Endothelial cell of umbilical vein (primary cell): ENCODE results near the gene DNAAF2. TPM values are rescaled to one million over a fixed set of nuclear protein-coding genes. Genes with fewer than 3 reads are reported as not detected.

Experiments
- BruUV-seq: library from RNA; stranded (reverse); fragments of 400-500 nt; replicated peaks from 2 replicates; lab custom pipeline; 2021; lab: Mats Ljungman, UMichigan
- CTCF ChIA-PET: fragments of 300-600, 350-600 bp; sonication (Branson Sonifier 250); formaldehyde crosslinking; loops from one replicate; lab custom pipeline; 2021; ENCODE audit warnings: antibody characterized with exemption, inconsistent platforms; lab: Charles Lee
- POLR2A ChIA-PET: fragments of 300-600, 350-600 bp; sonication (Branson Sonifier 250); formaldehyde crosslinking; loops from one replicate; lab custom pipeline; 2021; ENCODE audit warnings: antibody characterized with exemption, inconsistent platforms; lab: Charles Lee
- DNase-seq: peaks from one replicate; pipeline ENCODE4 v3.0.0-alpha.2; 2011; ENCODE audit warnings: low read depth, low spot score
- FAIRE-seq: peaks from 2 replicates; lab custom pipeline; 2011; peaks lifted over from hg19 to GRCh38; lab: Jason Lieb, UNC
- H2AFZ ChIP-seq: 2 replicates; pipeline ENCODE4 v1.6.0; 2012; ENCODE audit warnings: low read depth, low read length, control low read depth, inconsistent platforms
- H3K27ac ChIP-seq: 2 replicates; pipeline ENCODE4 v1.5.1; 2011; ENCODE audit warnings: low read depth, mild to moderate bottlenecking, control low read depth, low read length, moderate library complexity; ENCODE audit not compliant: insufficient read depth
- H3K27me3 ChIP-seq, 2 experiments: 2 replicates each; pipeline versions ENCODE4 v1.6.0 to v1.6.1; 2011; ENCODE audit warnings: low read length in 2 of 2, mixed read lengths in 1 of 2; ENCODE audit not compliant: control insufficient read depth in 2 of 2, insufficient read depth in 2 of 2
- H3K36me3 ChIP-seq, 2 experiments: 2 replicates in 1 of 2; 3 replicates in 1 of 2; pipeline ENCODE4 v1.5.1; 2011; ENCODE audit warnings: low read length in 2 of 2, mild to moderate bottlenecking in 1 of 2, moderate library complexity in 1 of 2; ENCODE audit not compliant: control insufficient read depth in 2 of 2, insufficient read depth in 2 of 2; ENCODE audit errors: extremely low read depth in 1 of 2
- H3K4me1 ChIP-seq: 3 replicates; pipeline ENCODE4 v1.5.1; 2011; ENCODE audit warnings: mild to moderate bottlenecking, low read length; ENCODE audit not compliant: control insufficient read depth, insufficient read depth; ENCODE audit errors: extremely low read depth
- H3K4me2 ChIP-seq: 2 replicates; pipeline ENCODE4 v1.6.1; 2011; ENCODE audit warnings: low read length, control low read depth, mixed read lengths; ENCODE audit not compliant: insufficient read depth
- H3K4me3 ChIP-seq, 3 experiments: fragments of 200-600 bp in 1 of 3; sonication (generic), shearing (Covaris generic) in 1 of 3; replicated peaks in 1 of 3; 2 replicates each; pipeline ENCODE4 v1.5.1; 2011 to 2016; ENCODE audit warnings: control low read depth in 3 of 3, low read length in 3 of 3, mild to moderate bottlenecking in 2 of 3, inconsistent platforms in 1 of 3, low read depth in 1 of 3, moderate library complexity in 1 of 3; ENCODE audit not compliant: insufficient read depth in 1 of 3
- H3K79me2 ChIP-seq: 2 replicates; pipeline ENCODE4 v1.6.0; 2012; ENCODE audit warnings: low read length, inconsistent platforms; ENCODE audit not compliant: control insufficient read depth, insufficient read depth
- H3K9ac ChIP-seq: replicated peaks from 2 replicates; pipeline ENCODE3; 2011; ENCODE audit warnings: low read length, control low read depth; ENCODE audit not compliant: insufficient read depth; ENCODE audit errors: extremely low read depth
- H3K9me1 ChIP-seq: replicated peaks from 3 replicates; pipeline ENCODE4 v1.6.0; 2011; ENCODE audit warnings: mild to moderate bottlenecking, low read length; ENCODE audit not compliant: control insufficient read depth, insufficient read depth; ENCODE audit errors: extremely low read depth
- H3K9me3 ChIP-seq: replicated peaks from 2 replicates; pipeline ENCODE4 v1.5.1; 2012; ENCODE audit warnings: low read length, inconsistent platforms; ENCODE audit not compliant: control insufficient read depth, insufficient read depth
- H4K20me1 ChIP-seq: replicated peaks from 2 replicates; pipeline ENCODE3; 2011; ENCODE audit warnings: mild to moderate bottlenecking, low read length; ENCODE audit not compliant: control insufficient read depth, insufficient read depth; ENCODE audit errors: extremely low read depth
- CTCF ChIP-seq, 2 donors: IDR thresholded peaks; 1 replicate in 1 of 2; 2 replicates in 1 of 2; pipeline ENCODE4 v1.5.1; 2011; ENCODE audit warnings: low read length in 2 of 2, mild to moderate bottlenecking in 2 of 2, moderate library complexity in 2 of 2, control low read depth in 1 of 2, inconsistent platforms in 1 of 2, low read depth in 1 of 2; ENCODE audit not compliant: insufficient read depth in 1 of 2; ENCODE audit errors: extremely low read depth in 1 of 2
- FOS ChIP-seq: IDR thresholded peaks from 2 replicates; pipeline ENCODE4 v1.6.1; 2011; ENCODE audit warnings: mild to moderate bottlenecking, low read length, moderate library complexity, borderline replicate concordance; ENCODE audit not compliant: insufficient read depth
- JUN ChIP-seq: IDR thresholded peaks from 2 replicates; pipeline ENCODE4 v1.6.1; 2011; ENCODE audit warnings: borderline replicate concordance, low read depth; ENCODE audit not compliant: insufficient read length, insufficient read depth
- MAX ChIP-seq: IDR thresholded peaks from 2 replicates; pipeline ENCODE4 v1.6.1; 2011; ENCODE audit not compliant: insufficient read depth, insufficient read length
- MYC ChIP-seq: IDR thresholded peaks from one replicate; pipeline ENCODE4 v1.6.1; 2011; ENCODE audit warnings: mild to moderate bottlenecking, low read depth, low read length
- POLR2A ChIP-seq: IDR thresholded peaks from 2 replicates; pipeline ENCODE4 v1.6.1; 2012; ENCODE audit warnings: low read depth, mild to moderate bottlenecking, control low read depth, low read length
- POLR2AphosphoS5 ChIP-seq: IDR thresholded peaks from 2 replicates; pipeline ENCODE4 v1.6.1; 2012; ENCODE audit warnings: low read depth, mild to moderate bottlenecking, control low read depth, low read length, moderate library complexity; ENCODE audit not compliant: insufficient read depth
- dilution Hi-C: fragments of 300-500 bp; cut with MboI; formaldehyde crosslinking; loops from one replicate; pipeline ENCODE4 v1.15.0; 2019; ENCODE audit warnings: low sequenced_read_pairs; ENCODE audit not compliant: extremely low pct_ligation_motif_present
- intact Hi-C: fragments of 100-400 bp; cut with micrococcal nuclease; formaldehyde crosslinking; loops from one replicate; pipeline ENCODE4 v1.10.0; 2022
- polyA plus RNA-seq, 4 experiments: library from polyadenylated mRNA; depleted of rRNA in 3 of 4; stranded (reverse) in 3 of 4; unstranded in 1 of 4; fragments of >200 nt; gene quantifications; 2 replicates each; pipeline versions ENCODE4 v1.2.1 to v1.2.3, GENCODE V29; 2011 to 2012; ENCODE audit warnings: missing spikeins in 1 of 4
- total RNA-seq: library from RNA; stranded (reverse); gene quantifications from 2 replicates; pipeline ENCODE4 v1.2.3, GENCODE V29; 2021

DNAAF2 gene
- total and polyA plus RNA-seq, 2 donors (not counting 3 experiments of a cell fraction or from before 2014, with no cell fraction given): 3.0 to 5.7 TPM

- dilution Hi-C loops: no loop called here
- DNase-seq (peak; percentile 93), FAIRE-seq (peak; percentile 80)
- intact Hi-C loops: no loop called here
- Histone ChIP-seq H3K4me3 (no peak overlapping the region), H3K36me3 (no peaks in the 10 kb centered on the region), H3K27ac (no peak overlapping the region), H3K4me1 (peaks cover 7% of the 10 kb centered on the region), H4K20me1 (no peaks in the 10 kb centered on the region), H3K9ac (no peak overlapping the region), H2AFZ (no peak overlapping the region), H3K79me2 (peaks cover 8% of the 10 kb centered on the region), H3K27me3 (no peaks in the 10 kb centered on the region), H3K9me3 (no peaks in the 10 kb centered on the region), H3K9me1 (no peaks in the 10 kb centered on the region), H3K4me2 (no peak overlapping the region)
- TF ChIP-seq MAX: no peak
- TF ChIP-seq JUN: no peak
- TF ChIP-seq CTCF (IDR thresholded peaks at IDR 0.05; ENCODE audit: extremely low read depth in 1 of 2, insufficient read depth in 1 of 2, low read depth in 1 of 2, low read length in 2 of 2): no peak
- TF ChIP-seq POLR2A: no peak
- TF ChIP-seq MYC: no peak
- no peak for TF ChIP-seq POLR2AphosphoS5
- TF ChIP-seq FOS: no peak
- CTCF ChIA-PET: interaction anchor here (1.3 to 2.6 kb wide), 5 partner anchors 8 to 133 kb away, joined by 4 to 19 read pairs (median 6); partner anchors contain the start of genes RPL36AL and RPS29
- POLR2A ChIA-PET: interaction anchor here (2.7 kb wide), 1 partner anchor 8 kb away, joined by 10 read pairs; the partner anchor contains the start of gene RPS29
- BruUV-seq: no TSS peak
These were observed 40.5 kb downstream of the DNAAF2 start for GRCh38 chr14:49594347-49595091.
